Effector CD4-positive, alpha-beta T cell (primary cell): Measurements from ENCODE around the gene ELF1.

Source experiments
- DNase-seq: peaks from one replicate; pipeline ENCODE4 v3.0.0-alpha.2; 2020

ELF1 gene

GRCh38 chr13:41006306-41006705 is 12.8 kb downstream of the ELF1 start:
- no peak for DNase-seq

GRCh38 chr13:41005704-41006103 is 13.4 kb downstream of the ELF1 start:
- no peak for DNase-seq

- no peak for DNase-seq
These were observed 14.0 kb downstream of the ELF1 start for GRCh38 chr13:41004875-41005693.

GRCh38 chr13:41002606-41003005 is 16.5 kb downstream of the ELF1 start:
- DNase-seq = no peak

- DNase-seq = no peak
These were observed 17.4 kb downstream of the ELF1 start for GRCh38 chr13:41001695-41002094.

GRCh38 chr13:40999416-40999815 is 19.7 kb downstream of the ELF1 start:
- DNase-seq = no peak

- no peak for DNase-seq
These were observed 22.6 kb downstream of the ELF1 start for GRCh38 chr13:40996426-40997092.

GRCh38 chr13:40995997-40996396 is 23.1 kb downstream of the ELF1 start:
- DNase-seq = no peak

GRCh38 chr13:40994581-40995230 is 24.4 kb downstream of the ELF1 start:
- no peak for DNase-seq

GRCh38 chr13:40993987-40994386 is 25.1 kb downstream of the ELF1 start:
- no peak for DNase-seq

- DNase-seq = no peak
These were observed 26.2 kb downstream of the ELF1 start for GRCh38 chr13:40992678-40993518.

- no peak for DNase-seq
These were observed 31.4 kb downstream of the ELF1 start for GRCh38 chr13:40987606-40988280.

GRCh38 chr13:40986101-40986856 is 32.8 kb downstream of the ELF1 start:
- no peak for DNase-seq

- DNase-seq = no peak
These were observed 33.6 kb downstream of the ELF1 start for GRCh38 chr13:40985381-40986100.

- DNase-seq = no peak
These were observed 34.3 kb downstream of the ELF1 start for GRCh38 chr13:40984668-40985366.

- DNase-seq = peak; percentile 9
These were observed 35.1 kb downstream of the ELF1 start for GRCh38 chr13:40983725-40984667.

GRCh38 chr13:40983259-40983658 is 35.9 kb downstream of the ELF1 start:
- no peak for DNase-seq

- DNase-seq = peak; percentile 53
These were observed 36.3 kb downstream of the ELF1 start for GRCh38 chr13:40982772-40983171.

- DNase-seq = no peak
These were observed 37.2 kb downstream of the ELF1 start for GRCh38 chr13:40981949-40982348.
